ENCODE measurements around the gene ERP27.

GRCh38 chr12:14950982-14951746, 12.8 kb upstream of the ERP27 start:
- no peak for TF ChIP-seq POLR2A (IDR thresholded peaks at IDR 0.05)
- TF ChIP-seq, protein P1, sequence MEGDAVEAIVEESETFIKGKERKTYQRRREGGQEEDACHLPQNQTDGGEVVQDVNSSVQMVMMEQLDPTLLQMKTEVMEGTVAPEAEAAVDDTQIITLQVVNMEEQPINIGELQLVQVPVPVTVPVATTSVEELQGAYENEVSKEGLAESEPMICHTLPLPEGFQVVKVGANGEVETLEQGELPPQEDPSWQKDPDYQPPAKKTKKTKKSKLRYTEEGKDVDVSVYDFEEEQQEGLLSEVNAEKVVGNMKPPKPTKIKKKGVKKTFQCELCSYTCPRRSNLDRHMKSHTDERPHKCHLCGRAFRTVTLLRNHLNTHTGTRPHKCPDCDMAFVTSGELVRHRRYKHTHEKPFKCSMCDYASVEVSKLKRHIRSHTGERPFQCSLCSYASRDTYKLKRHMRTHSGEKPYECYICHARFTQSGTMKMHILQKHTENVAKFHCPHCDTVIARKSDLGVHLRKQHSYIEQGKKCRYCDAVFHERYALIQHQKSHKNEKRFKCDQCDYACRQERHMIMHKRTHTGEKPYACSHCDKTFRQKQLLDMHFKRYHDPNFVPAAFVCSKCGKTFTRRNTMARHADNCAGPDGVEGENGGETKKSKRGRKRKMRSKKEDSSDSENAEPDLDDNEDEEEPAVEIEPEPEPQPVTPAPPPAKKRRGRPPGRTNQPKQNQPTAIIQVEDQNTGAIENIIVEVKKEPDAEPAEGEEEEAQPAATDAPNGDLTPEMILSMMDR (IDR thresholded peaks at IDR 0.05), result no peak

All from body of pancreas (tissue), 4 donors.